GM12874 (cell line): ENCODE measurements around the gene DOCK3.

ENCODE experiments used
- CTCF ChIP-seq: IDR thresholded peaks from 2 replicates; pipeline ENCODE4 v1.5.1; 2011; ENCODE audit warnings: low read depth, mild to moderate bottlenecking, control low read depth, low read length, moderate library complexity; ENCODE audit not compliant: insufficient read depth

Gene DOCK3

GRCh38 chr3:51381333-51381705 is 706.6 kb downstream of the DOCK3 start:
- no peak for TF ChIP-seq CTCF

GRCh38 chr3:51382076-51382745 is 707.5 kb downstream of the DOCK3 start:
- no peak for TF ChIP-seq CTCF

GRCh38 chr3:51382947-51383578 is 708.3 kb downstream of the DOCK3 start:
- TF ChIP-seq CTCF, result no peak

GRCh38 chr3:51384055-51384725 is 709.5 kb downstream of the DOCK3 start:
- TF ChIP-seq CTCF, result no peak

GRCh38 chr3:51384726-51385473 is 710.2 kb downstream of the DOCK3 start, which contains the start of gene MANF:
TSS of gene MANF (plus strand) at chr3:51385291. CDS start at chr3:51385343, 52 bp downstream.
- no peak for TF ChIP-seq CTCF

- no peak for TF ChIP-seq CTCF
Observed at GRCh38 chr3:51385621-51386091, 710.9 kb downstream of the DOCK3 start.

- no peak for TF ChIP-seq CTCF
Observed at GRCh38 chr3:51386159-51386851, 711.6 kb downstream of the DOCK3 start.
